Stimulated activated CD8-positive, alpha-beta memory T cell treated with anti-CD3 and anti-CD28 coated beads, Interleukin-15, amount 100 ng/mL, for 48 hours (primary cell): ENCODE measurements around the gene LUZP1.

Experiments used
- DNase-seq, 2 donors: peaks; one replicate each; pipeline ENCODE4 v3.0.0-alpha.2; 2020; ENCODE audit warnings: low read depth in 2 of 2

Gene LUZP1

DNA sequence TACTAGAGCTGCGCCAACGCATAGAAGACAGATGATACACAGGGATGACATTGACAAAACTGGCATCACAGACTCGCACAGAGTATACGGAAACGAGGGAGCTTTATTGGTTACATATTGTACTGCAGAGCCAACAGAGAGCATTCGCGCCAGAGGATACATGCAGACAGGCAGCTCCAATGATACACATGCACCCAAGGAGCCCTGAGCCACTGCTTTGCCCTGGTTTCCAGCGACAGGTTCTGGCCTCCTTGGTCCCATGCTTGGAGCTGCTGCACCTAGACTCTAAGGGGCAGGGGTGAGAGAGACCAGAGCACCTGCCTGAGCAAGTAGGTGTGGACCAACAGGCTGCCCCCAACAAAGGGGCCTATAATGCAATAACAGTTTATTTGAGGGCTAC, 83.8 kb downstream of the LUZP1 start:
- DNase-seq, result no peak

DNA sequence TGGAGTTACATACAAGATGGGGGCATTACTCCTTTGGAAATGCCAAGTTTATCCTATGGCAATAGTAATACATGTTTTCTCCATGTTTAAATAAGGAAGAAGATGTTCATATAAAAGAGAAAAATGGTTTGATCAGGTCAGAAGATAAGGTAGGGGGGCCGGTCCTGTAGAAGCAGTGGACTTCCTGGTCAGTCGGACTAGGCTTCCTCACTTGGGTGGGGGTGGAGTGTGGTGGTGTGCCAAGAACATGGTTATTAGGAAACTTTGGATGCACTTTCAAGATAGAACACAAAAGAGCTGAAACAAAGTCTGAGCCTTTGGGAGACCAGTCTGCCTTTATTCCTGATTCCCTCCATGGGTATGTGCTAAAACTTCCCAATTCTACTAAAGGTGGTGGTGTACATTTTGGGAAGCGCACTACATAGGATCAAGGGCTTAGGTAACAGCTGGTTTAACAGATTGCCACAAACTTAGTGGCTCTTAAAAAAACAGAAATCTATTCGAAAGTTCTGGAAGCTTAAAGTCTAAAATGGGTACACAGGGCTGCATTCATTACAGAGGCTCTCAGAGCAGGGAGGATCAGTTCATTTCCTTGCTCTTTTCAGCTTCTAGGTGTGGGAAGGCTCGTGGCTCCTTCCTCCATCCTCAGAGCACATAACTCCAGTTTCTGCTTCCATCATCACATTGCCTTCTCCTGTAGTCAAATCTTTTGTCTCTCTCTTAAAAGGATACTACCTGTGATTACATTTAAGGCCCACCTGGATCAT, 84.8 kb downstream of the LUZP1 start:
- DNase-seq, result no peak

DNA sequence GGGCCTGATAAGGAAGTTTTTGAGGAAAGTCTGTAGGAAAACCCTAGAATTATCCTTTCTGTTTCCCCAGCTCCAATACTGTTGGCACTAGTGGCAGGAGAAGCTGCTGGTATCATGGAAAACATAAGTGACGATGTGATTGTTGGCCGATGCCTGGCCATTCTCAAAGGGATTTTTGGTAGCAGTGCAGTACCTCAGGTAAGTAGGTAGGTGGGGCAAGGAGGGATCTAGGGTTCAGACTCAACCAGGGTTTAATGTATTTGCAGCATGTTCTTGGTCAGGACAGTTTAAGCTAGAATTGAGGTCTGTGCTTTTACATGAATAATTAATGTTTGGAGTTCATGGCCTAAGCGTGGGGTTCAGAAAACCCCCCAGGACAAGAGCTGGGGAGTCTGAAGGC, 87.3 kb downstream of the LUZP1 start:
- DNase-seq, result no peak

DNA sequence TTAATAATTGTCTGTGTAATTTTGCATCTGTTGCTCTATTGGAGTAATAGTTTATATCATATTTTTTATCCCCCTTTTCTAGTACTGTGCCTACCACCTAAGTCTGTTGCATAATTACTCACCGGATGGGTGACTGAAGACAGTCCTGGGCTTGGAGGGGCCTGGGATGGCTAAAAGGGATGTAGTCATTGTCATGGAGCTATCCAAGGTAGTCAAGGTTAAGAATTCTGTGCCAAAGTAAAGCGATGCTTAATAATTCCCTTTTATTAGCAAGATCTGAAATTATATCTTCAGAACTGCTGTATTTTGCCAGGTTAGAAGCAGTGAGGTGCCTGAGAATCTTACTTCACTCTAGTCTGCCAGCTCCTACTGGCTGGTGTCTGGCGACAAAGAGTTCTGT, 87.8 kb downstream of the LUZP1 start:
- DNase-seq, result no peak

DNA sequence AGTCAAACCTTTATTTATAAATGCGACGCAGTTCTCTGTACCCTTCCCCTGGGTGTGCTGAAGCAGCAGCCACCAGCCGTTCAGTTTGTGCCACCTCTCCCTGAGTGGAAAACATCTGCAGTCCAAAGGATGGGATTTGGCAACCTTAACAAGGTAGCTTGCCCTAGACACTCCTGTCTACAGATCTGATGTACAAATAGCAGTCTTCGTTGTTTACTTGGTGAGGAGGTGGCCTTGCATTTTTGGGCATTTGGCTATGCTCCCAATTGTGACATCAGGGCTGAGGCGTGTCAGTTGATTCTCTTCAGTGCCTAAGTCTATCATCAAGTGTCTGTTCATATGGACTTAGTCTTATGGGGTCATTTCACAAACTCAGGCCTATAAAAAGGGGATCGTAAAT, 89.6 kb downstream of the LUZP1 start:
- DNase-seq, result no peak

DNA sequence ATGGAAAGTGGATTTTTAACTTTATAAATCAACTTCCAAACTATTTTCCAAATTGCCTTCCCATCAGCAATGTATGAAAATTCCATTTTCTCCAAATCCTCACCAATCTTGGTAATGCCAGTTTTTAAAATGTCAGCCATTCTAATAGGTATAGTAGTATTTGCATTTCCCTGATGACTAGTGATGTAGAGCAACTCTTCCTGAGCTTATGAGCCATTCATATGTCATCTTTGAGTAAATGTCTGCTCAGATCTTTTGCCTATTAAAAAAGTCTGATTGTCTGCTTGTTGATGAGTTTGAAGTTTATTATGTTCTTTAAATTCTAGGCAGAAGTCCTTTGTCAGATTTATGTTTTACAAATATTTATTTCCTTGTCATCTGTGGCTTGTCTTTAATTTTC, 94.6 kb downstream of the LUZP1 start:
- no peak for DNase-seq

DNA sequence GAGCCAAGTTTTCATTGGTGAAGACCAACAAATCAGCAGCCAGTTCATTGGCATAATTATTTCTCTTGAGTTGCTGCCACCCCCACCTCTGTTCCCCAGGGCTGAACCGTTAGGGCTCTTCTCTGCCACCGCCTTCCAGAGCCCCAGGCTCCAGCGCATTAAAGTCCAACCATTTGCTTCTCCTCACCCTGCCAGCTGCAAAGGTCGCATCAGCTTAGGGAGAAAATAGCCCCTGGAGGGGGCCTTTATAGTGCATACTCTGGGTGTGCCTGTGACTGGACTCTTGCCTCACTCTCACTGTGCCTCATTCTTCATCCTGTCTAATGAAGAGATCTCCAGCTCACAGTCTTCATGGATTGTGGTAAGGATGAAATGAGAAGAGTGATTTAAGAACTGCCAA, 99.0 kb downstream of the LUZP1 start:
- no peak for DNase-seq

DNA sequence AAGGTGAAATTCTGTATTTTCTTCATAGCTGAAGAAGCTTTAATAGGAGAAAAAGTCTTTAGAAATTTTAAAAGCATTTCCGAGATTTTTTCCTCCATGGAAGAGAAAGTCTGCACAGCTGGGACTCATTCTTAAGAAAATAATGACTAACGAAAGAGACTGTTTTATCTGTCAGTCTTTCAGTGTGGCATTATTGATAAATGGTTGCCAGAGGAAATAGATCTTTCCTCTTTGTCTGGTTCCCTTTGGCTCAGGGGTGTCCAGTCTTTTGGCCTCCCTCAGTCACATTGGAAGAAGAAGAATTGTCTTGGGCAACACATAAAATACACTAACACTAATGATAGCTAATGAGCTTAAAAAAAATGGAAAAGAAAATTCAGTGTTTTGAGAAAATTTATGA, 99.5 kb downstream of the LUZP1 start:
- DNase-seq, result no peak

DNA sequence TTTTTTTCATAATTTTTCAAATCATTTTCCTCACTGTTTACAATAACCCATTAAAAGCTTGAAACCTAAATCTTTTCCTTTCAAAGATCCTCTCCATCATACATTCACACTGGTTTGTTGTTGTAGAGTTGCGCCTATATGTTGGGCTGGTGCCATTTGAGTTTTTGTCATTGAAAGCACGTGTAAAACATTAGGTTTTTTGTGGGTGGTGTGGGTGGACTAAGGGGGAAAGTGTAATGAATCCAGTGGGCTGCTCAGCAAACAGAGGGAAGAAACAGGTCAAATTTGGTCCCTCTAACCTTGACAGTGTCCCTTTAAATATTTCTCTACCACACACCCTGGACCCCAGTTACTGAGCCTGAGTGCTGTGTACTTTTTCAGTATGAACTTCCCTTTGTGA, 102.6 kb downstream of the LUZP1 start:
- no peak for DNase-seq

DNA sequence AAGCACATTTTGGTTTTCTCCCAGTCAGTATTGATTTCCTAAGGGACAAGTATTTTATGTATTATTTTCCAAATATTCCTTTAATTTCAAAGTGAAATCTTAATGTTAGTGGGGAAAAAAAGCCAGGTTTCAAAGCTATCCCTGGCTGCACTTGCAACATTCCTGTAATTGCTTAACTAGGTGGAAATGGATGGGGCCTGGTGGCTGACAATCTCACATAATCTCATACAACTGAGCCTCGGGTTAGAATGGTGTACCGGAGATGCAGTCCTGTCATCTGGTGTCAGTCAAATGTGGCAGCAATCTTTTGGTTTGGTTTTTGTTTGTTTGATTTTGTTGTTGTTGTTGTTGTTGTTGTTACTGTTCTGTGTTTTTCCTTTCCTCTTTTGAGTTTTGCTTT, 103.3 kb downstream of the LUZP1 start:
- no peak for DNase-seq

DNA sequence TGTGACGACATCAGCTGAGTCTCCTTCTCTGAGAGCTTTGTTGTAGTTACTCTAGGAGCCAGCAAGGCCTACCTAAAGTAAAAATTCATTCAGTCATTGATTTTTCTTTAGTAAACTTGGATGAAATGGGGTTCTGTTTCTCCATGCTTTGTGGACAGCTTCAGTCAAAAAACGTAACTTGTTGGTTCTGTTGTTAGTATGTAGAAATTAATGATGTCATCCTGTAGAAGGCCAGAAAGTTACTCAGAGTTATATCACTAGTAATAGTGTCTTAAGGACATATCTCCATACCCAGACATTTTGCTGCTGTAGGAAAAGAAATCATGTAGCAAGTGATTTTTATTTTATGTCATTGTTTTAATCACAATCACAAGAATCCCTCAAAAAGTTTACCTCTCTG, 106.4 kb downstream of the LUZP1 start:
- DNase-seq, result no peak

DNA sequence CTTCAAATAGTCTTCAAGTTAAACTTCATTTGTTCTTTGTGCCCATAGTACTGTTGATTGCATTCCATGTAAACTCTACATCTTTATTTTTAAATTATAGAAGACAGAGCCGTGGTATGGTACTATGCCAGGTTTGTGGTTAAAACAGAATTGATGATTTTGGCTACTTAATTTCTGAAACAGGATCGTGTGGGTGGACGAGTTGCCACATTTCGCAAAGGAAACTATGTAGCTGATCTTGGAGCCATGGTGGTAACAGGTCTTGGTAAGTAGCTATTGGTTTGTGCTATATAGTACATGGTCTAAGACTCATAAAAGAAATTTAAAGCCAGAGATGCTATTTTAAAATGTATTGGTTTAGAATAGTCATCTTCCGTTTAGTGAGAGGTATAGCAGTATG, 111.4 kb downstream of the LUZP1 start:
- no peak for DNase-seq

DNA sequence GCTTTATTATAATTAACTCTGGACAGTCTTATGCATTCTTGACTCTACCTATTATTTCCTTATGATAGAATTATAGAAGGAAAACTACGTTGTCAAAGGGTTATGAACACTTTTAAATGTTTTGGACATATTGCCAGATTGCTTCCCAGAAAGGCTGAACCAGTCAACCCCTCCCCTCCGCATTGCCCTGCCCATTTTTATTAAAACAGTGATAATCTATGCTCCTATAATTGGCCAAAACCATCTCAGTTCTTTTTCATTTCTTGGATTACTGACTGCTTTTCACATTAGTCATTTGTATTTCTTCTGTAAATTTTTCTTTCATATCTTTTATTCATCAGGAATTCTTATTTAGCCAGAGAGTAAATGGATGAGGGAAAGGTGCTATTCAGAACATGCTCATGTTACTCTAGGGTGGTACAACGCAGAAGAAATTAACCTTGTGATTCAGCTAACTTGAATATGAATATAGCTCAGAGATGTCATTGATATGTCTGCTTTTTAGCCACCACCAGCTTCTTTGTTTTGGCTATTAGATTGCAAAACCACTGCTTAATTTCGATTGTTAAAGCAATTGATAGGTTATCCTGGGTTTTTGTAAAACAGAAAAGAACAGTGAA, 117.3 kb downstream of the LUZP1 start:
- no peak for DNase-seq

DNA sequence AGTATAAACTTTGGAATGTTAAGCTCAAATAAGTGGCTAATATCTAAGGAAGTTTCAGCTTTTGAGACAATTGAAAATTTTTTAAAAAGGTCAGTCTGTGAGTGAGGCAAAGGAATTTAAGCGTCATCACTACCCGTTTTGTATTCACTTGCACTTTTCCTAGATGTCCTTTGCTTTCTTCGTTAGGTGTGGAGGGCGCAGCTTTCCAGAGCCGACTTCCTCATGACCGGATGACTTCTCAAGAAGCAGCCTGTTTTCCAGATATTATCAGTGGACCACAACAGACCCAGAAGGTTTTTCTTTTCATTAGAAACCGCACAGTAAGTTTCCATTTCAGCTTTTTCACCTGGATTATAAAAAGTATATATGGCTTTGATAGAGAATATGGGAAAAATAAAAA, 118.5 kb downstream of the LUZP1 start:
- DNase-seq, result no peak

DNA sequence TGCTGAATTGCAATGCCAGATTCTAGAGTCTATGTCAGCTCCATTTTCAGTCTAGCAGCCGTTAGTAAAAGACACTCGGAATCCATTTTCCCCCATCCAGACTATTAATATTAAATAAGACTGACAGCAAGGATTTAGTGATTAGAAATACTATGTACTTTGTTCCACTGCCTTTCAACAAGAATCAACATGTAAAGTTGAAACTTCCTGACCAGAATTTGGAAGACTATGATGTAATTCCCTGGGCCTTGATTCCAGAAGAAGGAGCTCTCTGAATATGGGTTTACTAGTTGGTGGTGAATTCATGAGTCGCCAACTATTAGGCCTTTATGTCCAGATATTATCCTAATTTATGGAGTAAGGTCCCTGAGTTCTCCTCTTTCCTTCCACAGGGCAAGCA, 124.6 kb downstream of the LUZP1 start:
- DNase-seq, result no peak

DNA sequence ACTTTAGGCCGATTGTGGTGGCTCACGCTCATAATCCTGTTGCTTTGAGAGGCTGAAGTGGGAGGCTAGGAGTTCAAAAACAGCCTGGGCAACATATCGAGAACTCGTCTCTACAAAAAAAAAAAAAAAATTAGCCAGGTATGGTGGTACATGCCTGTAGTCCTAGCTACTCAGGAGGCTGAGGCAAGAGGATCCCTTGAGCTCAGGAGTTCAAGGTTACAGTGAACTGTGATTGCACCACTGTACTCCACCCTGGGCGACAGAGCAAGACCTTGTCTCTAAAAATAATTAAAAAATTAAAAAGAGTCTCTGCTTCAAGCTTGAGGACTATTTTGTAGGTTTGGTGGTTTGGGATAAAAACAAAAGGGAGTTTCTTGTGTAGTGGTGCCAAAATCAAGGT, 128.1 kb downstream of the LUZP1 start:
- no peak for DNase-seq

DNA sequence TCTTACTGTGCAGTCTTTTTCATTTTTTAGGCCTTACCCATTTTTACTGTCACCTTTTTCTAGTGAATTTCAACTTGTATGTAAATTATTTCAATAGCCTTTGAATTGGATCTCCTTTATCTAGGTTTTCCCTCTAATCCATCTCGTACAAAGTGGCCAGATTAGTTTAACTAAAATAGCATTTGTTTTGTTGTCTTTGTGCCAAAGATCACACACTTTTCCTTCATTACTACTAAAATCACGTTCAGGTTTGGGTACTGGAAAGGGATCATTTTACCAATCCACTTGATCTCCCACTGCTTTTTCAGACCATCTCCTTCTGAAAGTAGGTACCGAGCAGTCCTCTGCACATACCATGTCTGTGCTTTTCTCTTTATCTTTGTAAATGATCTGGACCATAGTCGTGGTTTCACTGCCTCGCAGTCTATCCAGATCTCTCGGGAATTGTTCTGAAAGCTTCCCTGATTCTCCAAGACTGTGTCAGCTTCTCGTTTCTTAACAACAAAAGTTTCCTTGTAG, 129.3 kb downstream of the LUZP1 start:
- no peak for DNase-seq

DNA sequence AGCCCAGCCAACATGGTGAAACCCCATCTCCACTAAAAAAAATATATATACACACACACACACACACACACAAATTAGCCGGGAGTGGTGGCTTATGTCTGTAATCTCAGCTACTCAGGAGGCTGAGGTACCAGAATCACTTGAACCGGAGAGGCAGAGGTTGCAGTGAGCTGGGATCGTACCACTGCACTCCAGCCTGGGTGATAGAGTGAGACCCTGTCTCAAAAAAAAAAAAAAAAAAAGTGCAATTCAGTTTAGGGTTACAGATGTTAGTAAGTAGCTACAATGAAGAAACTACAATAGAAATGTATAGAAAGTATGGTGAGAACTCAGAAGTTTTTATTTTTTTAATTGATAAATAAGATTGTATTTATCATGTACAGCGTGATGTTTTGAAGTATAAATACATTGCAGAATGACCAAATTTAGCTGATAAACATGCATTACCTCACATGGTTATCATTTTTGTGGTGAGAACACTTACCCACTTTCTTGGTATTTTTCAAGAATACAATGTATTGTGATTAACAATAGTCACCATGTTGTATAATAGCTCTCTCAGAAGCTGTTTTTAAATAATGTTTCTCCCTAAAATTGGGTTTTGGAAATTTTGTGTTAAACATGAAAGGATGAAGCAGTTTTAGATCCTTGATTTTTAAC, 131.4 kb downstream of the LUZP1 start:
- no peak for DNase-seq

DNA sequence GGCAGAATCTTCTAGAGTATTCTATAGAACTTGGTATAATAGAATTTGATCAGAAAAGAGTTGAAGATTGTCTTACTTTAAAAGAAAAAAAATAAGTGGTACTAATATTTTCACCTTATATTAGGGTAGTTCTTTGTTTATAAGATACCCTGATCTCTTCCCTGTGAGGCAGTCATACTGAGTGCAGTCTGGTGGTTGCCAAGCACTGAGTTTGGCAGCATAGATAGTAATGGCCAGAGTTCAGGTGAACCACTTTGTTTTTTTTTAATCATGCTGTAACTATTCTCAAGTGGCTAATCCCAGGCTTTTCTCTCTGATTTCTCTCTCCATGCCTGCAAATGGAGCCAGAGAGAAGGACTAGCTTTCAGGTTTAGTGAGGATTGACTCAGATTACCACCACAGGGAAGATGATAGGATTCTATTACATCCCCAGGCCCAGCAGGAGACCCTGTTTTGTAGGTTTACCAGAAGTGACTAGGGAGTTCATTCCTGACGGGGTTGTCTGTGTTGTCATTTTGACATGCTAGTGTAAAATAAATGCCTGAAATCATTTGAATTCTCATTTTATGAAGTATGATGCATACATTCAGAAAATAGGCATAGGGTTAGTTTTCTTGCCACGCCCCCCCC, 132.7 kb downstream of the LUZP1 start:
- DNase-seq, result no peak
